Left lobe of liver (tissue), 2 donors: Measurements from ENCODE around the gene IAH1. TPM values are rescaled to one million over a fixed set of nuclear protein-coding genes. Genes with fewer than 3 reads are reported as not detected.
A peak's percentile ranks its signal among the peaks of the same experiment; 100 is the strongest.

Experiments
- ATAC-seq: fragments of 200-7000 bp; cut with Tn5 transposase; one replicate; pipeline ENCODE4 v1.9.1; 2020; ENCODE audit warnings: mild to moderate bottlenecking, moderate library complexity
- DNase-seq: peaks from one replicate; pipeline ENCODE4 v3.0.0-alpha.2; 2020; ENCODE audit warnings: low spot score
- total RNA-seq: library from RNA; stranded (reverse); gene quantifications from one replicate; pipeline ENCODE4 v1.2.1, GENCODE V29; 2021
- donor health status: DM: no; HTN: no; CAD: no; lungs with moderate emphysema.
- donor health status: DM: no; HTN: yes; CAD: no.

The IAH1 gene
- total RNA-seq, 1 donor from 2014 or later = 28.6 TPM

GRCh38 chr2:9525266-9525665 lies 50.9 kb downstream of the IAH1 start:
- DNase-seq (no peak), ATAC-seq (no peak)

DNA sequence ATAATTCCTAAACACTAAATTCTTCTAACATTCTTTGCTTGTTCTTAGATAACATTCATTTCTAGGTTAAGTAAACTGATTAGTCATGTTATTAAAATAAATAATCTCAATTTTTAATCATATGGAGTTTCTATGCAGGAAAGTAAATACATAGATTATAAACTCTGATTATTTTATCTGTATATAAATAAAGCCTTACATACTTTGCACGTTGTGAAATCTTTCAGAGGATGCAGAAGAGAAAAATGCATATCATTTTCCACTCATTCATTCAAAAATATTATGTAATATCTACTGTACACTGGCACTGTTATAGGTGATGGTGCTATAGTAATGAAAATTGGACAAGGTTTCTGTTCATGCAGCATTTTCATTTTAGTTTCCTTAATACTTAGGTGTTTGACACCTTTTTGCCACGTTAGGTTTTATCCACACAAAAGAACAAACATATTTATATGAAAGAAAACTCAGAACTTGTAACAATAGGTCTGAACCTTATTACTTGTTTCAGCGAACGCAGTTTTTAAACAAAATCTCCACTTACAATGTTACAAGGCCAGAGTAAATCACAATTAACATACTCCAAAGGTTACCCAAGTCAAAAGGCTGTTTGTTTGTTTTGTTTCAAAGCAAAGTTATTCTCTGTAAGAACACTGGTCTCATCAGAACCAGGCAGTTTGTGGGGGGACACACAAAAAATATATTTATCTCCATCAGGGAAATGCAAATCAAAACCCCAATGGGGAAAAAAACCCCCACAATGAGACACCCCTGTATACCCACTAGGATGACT lies 53.8 kb downstream of the IAH1 start:
- peak; percentile 78 for ATAC-seq
- no peak for DNase-seq

GRCh38 chr2:9532421-9532820 lies 58.1 kb downstream of the IAH1 start:
- DNase-seq = no peak
- ATAC-seq = no peak

- ATAC-seq = no peak
- DNase-seq = no peak
Measured at GRCh38 chr2:9533663-9534062, 59.3 kb downstream of the IAH1 start.

DNA sequence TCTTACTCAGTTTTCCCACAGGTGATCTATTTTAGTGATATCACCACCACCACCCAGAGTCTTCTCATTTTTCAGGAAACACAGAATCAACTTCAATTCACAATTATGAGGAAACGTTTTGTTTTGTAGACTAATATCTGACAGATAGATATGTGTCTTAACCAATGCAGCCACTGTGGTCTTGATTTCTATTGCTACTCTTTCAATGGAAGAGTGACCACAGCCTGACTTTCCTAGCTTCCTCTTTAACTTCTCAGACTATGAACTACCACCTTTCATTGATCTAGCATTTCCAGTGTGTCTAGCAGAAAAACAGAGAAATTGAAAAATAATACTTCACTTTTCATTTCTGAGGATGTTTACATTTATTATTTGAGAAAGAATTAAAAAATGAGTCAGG lies 60.8 kb downstream of the IAH1 start:
- no peak for ATAC-seq
- no peak for DNase-seq

DNA sequence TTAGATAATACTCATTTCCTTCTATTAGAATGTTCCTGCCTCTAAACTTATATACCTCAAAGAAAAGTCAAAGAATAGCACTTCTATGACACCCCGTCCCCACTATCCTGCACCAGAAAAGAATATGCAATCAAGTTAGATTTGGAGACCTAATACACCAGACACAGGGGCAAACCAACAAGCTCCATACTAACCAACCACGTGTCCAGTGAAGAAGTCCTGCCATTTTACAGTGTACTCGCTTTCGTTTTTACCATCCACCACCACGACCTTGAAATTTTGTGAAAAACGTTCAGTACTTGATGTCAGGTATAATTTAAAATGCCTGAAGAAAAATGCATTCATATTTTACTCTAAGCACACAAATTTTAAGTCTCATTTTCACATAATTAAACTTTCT lies 62.2 kb downstream of the IAH1 start:
- ATAC-seq (no peak), DNase-seq (no peak)

- ATAC-seq = no peak
Measured at GRCh38 chr2:9538000-9538507, 63.7 kb downstream of the IAH1 start.

More at GRCh38 chr2:9538000-9538507, 63.7 kb downstream of the IAH1 start:
- DNase-seq = no peak

Other genes starting within 250 kb of the IAH1 start
- 28.6 TPM for gene ITGB1BP1, start 51.0 kb upstream of the IAH1 start, total RNA-seq
- gene CPSF3, start 50.9 kb upstream of the IAH1 start, total RNA-seq = 12.0 TPM
- 5.4 TPM for gene ADAM17, start 81.3 kb downstream of the IAH1 start, total RNA-seq
- 82.3 TPM for gene YWHAQ, start 156.4 kb downstream of the IAH1 start, total RNA-seq